ENCODE data around the gene NDOR1.

Gene NDOR1

GRCh38 chr9:137163805-137164204 is 41.7 kb upstream of the NDOR1 start:
- no peak for TF ChIP-seq ZNF274 (IDR thresholded peaks at IDR 0.05; ENCODE audit: low read depth, low read length)

DNA sequence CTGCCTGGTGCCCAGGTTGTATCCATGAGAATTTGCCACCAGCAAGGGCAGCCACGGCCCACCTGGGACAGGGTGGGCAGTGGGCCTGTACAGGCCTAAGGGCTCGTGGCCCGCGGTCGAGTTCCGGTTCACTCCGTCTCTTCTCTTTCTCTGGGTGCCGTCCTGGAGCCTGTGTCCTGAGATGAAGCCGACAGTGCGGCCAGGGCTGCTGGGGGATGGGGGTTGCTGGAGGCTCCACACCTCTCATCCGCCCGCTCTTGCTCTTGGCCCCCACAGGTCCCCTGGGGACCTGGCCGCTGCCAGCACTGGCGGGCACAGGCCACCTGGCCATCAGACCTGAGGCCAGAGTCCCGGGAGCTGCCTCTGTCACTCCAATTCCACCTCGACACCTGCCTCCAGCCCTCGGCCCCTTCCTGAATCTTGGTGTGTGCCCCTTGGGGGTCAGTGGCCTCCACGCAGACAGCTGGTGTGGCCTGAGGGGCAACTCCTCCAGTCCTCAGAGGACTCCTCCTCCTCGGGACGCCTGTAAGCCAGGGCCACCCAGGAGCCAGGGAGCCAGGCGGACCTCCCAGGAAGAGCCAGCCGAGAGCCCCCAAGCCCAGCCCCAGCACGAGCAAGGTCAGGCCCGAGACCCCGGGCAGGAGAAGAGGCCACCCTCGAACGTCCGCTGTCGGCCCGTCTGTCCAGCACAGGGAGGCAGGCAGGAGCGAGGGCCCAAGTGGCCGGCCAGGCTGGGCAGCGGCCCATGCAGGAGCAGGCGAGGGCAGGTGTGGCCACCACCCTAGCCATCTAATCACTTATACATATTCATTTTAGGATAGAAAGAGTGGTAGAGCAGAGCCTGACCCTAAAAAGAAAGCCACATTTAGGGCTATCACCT is 40.9 kb upstream of the NDOR1 start:
- TF ChIP-seq ZNF274 (IDR thresholded peaks at IDR 0.05; ENCODE audit: low read depth, low read length) = no peak
- H3K4me3 ChIP-seq (ENCODE audit: low read length) = no peak overlapping the region

More at GRCh38 chr9:137163805-137164204, 41.7 kb upstream of the NDOR1 start:
- H3K4me3 ChIP-seq (ENCODE audit: low read length) = no peak overlapping the region

DNA sequence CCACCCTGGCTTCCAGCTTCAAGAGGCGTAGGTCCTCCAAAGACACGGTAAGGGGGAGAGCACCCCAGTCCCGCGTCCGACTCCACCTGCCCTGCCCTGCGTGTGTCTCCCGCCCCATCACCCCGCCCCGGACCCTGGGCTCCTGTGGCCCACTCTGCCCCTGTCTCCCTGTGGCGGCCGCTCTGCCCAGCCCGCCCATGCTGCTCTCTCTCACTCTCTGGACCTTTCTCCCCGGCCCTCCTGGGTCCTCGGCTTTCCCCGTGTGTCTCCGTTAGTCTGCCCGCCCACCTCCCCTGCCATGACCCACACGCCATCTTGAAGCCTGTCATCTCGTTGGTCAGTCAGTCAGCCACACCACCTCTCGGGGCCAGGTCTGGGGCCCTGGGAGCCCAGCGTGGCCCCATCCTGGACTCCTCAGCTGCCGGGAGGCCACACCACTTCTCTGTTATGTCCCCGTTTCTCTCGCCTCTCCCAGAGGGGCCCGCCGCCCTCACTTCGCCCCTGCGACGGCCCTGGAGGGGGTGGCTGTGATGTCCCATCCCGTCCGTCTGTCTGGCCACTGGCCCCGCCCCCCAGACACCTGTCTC is 40.2 kb upstream of the NDOR1 start:
- TF ChIP-seq ZNF274 (IDR thresholded peaks at IDR 0.05; ENCODE audit: low read depth, low read length) = no peak
- no peak overlapping the region for H3K4me3 ChIP-seq (ENCODE audit: low read length)

DNA sequence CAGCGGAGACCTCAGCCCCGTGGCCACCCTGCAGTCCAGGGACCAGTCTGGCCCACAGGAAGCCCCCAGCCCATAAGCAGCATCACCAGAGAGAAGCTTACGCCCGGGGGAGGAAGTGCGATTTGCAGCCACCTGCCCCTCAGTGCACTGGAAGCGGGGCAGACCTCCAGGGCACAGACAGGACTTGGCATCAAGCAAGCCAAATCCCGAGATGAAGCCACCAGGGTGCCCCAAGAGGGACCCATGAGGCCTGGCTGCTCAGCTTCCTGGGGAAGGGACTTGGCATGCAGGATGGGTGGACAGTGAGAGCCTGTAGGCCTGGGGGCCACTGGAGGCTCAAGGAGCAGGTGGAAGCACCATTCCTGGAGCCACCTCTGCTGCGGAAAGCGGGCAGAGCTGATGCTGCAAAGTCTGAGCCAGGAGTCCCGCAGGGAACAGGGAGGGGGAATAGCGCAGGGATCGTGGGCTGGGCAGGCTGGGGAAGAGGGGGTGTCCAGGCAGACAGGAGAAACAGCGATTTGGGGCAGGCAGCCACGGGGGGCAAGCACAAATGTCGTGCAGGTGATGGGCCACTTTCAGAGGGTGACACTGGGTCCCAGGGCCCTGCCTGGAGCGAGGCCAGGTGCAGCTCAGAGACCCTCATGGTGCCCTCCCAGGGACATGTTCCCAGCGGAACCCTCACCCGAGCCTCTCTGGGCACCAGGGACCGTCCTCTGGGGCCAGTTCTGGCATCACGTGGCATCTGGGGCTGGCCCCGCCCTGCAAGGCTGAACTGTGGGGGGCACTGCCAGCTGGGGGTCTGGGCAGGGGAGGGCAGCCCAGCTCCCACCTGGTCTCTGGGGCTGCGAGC is 38.9 kb upstream of the NDOR1 start:
- no peak overlapping the region for H3K4me3 ChIP-seq (ENCODE audit: low read length)
- TF ChIP-seq ZNF274 (IDR thresholded peaks at IDR 0.05; ENCODE audit: low read depth, low read length) = no peak

DNA sequence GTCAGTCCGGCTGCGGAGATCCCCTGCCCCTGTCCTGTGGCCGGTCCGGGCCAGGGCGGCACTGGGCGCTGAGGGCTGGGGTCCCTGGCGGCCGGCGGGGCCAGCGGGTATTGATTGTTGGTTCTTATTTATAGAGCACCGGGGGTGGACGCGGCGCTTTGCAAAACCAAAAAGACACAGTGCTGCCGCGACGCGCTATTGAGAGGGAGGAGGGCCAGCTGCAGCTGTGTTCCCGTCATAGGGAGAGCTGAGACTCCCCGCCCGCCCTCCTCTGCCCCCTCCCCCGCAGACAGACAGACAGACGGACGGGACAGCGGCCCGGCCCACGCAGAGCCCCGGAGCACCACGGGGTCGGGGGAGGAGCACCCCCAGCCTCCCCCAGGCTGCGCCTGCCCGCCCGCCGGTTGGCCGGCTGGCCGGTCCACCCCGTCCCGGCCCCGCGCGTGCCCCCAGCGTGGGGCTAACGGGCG is 38.2 kb upstream of the NDOR1 start:
- H3K4me3 ChIP-seq (ENCODE audit: low read length) = no peak overlapping the region
- no peak for TF ChIP-seq ZNF274 (IDR thresholded peaks at IDR 0.05; ENCODE audit: low read depth, low read length)

- no peak for TF ChIP-seq ZNF274 (IDR thresholded peaks at IDR 0.05; ENCODE audit: low read depth, low read length)
- H3K4me3 ChIP-seq (ENCODE audit: low read length) = no peak overlapping the region; the same call in 1 of the 2 replicates
These were observed 37.5 kb upstream of the NDOR1 start for GRCh38 chr9:137167747-137168572.

DNA sequence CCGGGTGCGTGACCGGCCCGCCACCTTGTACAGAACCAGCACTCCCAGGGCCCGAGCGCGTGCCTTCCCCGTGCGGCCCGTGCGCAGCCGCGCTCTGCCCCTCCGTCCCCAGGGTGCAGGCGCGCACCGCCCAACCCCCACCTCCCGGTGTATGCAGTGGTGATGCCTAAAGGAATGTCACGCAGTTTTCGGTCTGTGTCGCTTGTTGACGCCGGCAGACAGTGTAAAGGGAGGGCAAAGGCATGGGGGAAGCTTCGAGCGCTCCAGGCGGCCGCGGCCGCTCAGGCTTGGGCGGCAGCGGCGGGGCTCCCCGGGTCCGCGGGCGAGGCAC is 37.0 kb upstream of the NDOR1 start:
- peak overlapping the region; percentile 49; the same call in 1 of the 2 replicates for H3K4me3 ChIP-seq (ENCODE audit: low read length)
- TF ChIP-seq ZNF274 (IDR thresholded peaks at IDR 0.05; ENCODE audit: low read depth, low read length) = no peak

GRCh38 chr9:137168904-137169856 is 36.3 kb upstream of the NDOR1 start:
- no peak for TF ChIP-seq ZNF274 (IDR thresholded peaks at IDR 0.05; ENCODE audit: low read depth, low read length)
- peak overlapping the region; percentile 49; the same call in 1 of the 2 replicates for H3K4me3 ChIP-seq (ENCODE audit: low read length)

- peak within 1 kb of the TSS; percentile 49; the same call in 1 of the 2 replicates for H3K4me3 ChIP-seq (ENCODE audit: low read length)
- TF ChIP-seq ZNF274 (IDR thresholded peaks at IDR 0.05; ENCODE audit: low read depth, low read length) = no peak
These were observed 35.6 kb upstream of the NDOR1 start, which contains the start of gene LRRC26 for GRCh38 chr9:137169896-137170358. TSS of gene LRRC26 (minus strand) at chr9:137170051. CDS start at chr9:137169943, 108 bp downstream.

- TF ChIP-seq ZNF274 (IDR thresholded peaks at IDR 0.05; ENCODE audit: low read depth, low read length) = no peak
- H3K4me3 ChIP-seq (ENCODE audit: low read length) = no peak overlapping the region
These were observed 34.9 kb upstream of the NDOR1 start for GRCh38 chr9:137170486-137171148.

- no peak overlapping the region for H3K4me3 ChIP-seq (ENCODE audit: low read length)
- no peak for TF ChIP-seq ZNF274 (IDR thresholded peaks at IDR 0.05; ENCODE audit: low read depth, low read length)
These were observed 34.2 kb upstream of the NDOR1 start for GRCh38 chr9:137171149-137171900.

All from GM08714 (cell line).